ENCODE data around the gene PTPRT. TPM values are rescaled to one million over a fixed set of nuclear protein-coding genes. Genes with fewer than 3 reads are reported as not detected.

Gene PTPRT
- total and polyA plus RNA-seq, 2 of the 13 experiments (the other 11 are each of a cell fraction or from before 2014, with no cell fraction given) = under 0.01 to 0.09 TPM

GRCh38 chr20:42134265-42135098 lies 1055.2 kb downstream of the PTPRT start (continued):
- TF ChIP-seq SMYD3 (CRISPR knock-in tag; IDR thresholded peaks at IDR 0.05) = no peak
- TF ChIP-seq BRCA1 (CRISPR knock-in tag; IDR thresholded peaks at IDR 0.05) = no peak
- no peak for TF ChIP-seq MIER3 (CRISPR knock-in tag; IDR thresholded peaks at IDR 0.05; ENCODE audit: borderline replicate concordance)
- no peak for TF ChIP-seq ELF1 (CRISPR knock-in tag; IDR thresholded peaks at IDR 0.05)
- TF ChIP-seq, protein P1, sequence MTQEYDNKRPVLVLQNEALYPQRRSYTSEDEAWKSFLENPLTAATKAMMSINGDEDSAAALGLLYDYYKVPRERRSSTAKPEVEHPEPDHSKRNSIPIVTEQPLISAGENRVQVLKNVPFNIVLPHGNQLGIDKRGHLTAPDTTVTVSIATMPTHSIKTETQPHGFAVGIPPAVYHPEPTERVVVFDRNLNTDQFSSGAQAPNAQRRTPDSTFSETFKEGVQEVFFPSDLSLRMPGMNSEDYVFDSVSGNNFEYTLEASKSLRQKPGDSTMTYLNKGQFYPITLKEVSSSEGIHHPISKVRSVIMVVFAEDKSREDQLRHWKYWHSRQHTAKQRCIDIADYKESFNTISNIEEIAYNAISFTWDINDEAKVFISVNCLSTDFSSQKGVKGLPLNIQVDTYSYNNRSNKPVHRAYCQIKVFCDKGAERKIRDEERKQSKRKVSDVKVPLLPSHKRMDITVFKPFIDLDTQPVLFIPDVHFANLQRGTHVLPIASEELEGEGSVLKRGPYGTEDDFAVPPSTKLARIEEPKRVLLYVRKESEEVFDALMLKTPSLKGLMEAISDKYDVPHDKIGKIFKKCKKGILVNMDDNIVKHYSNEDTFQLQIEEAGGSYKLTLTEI (CRISPR knock-in tag; conservative IDR thresholded peaks at IDR 0.05) = no peak
- no peak for TF ChIP-seq SP1 (IDR thresholded peaks at IDR 0.05)
- TF ChIP-seq SP1 (CRISPR knock-in tag; IDR thresholded peaks at IDR 0.05) = no peak
- TF ChIP-seq NCOR1 (IDR thresholded peaks at IDR 0.05; ENCODE audit: borderline replicate concordance, low read length) = peak; percentile 41; the same call in 1 of the 2 replicates
- no peak for TF ChIP-seq HDAC6 (IDR thresholded peaks at IDR 0.05; ENCODE audit: low read depth, low read length)
- TF ChIP-seq HMGXB4 (CRISPR knock-in tag; IDR thresholded peaks at IDR 0.05; ENCODE audit: borderline replicate concordance in 1 of 2, low read depth in 1 of 2) = no peak
- no peak for TF ChIP-seq CEBPZ (IDR thresholded peaks at IDR 0.05; ENCODE audit: low read length)
- TF ChIP-seq, protein P2, sequence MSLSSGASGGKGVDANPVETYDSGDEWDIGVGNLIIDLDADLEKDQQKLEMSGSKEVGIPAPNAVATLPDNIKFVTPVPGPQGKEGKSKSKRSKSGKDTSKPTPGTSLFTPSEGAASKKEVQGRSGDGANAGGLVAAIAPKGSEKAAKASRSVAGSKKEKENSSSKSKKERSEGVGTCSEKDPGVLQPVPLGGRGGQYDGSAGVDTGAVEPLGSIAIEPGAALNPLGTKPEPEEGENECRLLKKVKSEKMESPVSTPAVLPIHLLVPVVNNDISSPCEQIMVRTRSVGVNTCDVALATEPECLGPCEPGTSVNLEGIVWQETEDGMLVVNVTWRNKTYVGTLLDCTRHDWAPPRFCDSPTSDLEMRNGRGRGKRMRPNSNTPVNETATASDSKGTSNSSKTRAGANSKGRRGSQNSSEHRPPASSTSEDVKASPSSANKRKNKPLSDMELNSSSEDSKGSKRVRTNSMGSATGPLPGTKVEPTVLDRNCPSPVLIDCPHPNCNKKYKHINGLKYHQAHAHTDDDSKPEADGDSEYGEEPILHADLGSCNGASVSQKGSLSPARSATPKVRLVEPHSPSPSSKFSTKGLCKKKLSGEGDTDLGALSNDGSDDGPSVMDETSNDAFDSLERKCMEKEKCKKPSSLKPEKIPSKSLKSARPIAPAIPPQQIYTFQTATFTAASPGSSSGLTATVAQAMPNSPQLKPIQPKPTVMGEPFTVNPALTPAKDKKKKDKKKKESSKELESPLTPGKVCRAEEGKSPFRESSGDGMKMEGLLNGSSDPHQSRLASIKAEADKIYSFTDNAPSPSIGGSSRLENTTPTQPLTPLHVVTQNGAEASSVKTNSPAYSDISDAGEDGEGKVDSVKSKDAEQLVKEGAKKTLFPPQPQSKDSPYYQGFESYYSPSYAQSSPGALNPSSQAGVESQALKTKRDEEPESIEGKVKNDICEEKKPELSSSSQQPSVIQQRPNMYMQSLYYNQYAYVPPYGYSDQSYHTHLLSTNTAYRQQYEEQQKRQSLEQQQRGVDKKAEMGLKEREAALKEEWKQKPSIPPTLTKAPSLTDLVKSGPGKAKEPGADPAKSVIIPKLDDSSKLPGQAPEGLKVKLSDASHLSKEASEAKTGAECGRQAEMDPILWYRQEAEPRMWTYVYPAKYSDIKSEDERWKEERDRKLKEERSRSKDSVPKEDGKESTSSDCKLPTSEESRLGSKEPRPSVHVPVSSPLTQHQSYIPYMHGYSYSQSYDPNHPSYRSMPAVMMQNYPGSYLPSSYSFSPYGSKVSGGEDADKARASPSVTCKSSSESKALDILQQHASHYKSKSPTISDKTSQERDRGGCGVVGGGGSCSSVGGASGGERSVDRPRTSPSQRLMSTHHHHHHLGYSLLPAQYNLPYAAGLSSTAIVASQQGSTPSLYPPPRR (CRISPR knock-in tag; IDR thresholded peaks at IDR 0.05; ENCODE audit: borderline replicate concordance) = no peak
- TF ChIP-seq KLF13 (CRISPR knock-in tag; IDR thresholded peaks at IDR 0.05) = no peak
- no peak for TF ChIP-seq SRSF4 (IDR thresholded peaks at IDR 0.05; ENCODE audit: low read depth, low read length, poor library complexity, severe bottlenecking)
- TF ChIP-seq ZNF331 (CRISPR knock-in tag; IDR thresholded peaks at IDR 0.05) = peak; percentile 52; the same call in 1 of the 2 replicates
- no peak for TF ChIP-seq NFRKB (IDR thresholded peaks at IDR 0.05)
- no peak for TF ChIP-seq ZNF790 (CRISPR knock-in tag; IDR thresholded peaks at IDR 0.05; ENCODE audit: borderline replicate concordance)
